MG63 (cell line): ENCODE results near the gene SLC6A2. TPM values are rescaled to one million over a fixed set of nuclear protein-coding genes. Genes with fewer than 3 reads are reported as not detected.

Experiments
- DNase-seq: peaks from one replicate; pipeline ENCODE4 v3.0.0-alpha.2; 2020
- H3K27me3 ChIP-seq: fragments of 250-450 bp; sonication (Bioruptor Pico); 2 replicates; pipeline ENCODE4 v1.5.1; 2020; ENCODE audit warnings: mild to moderate bottlenecking, moderate library complexity
- H3K36me3 ChIP-seq: fragments of 250-450 bp; sonication (Bioruptor Pico); 2 replicates; pipeline ENCODE4 v1.5.1; 2020; ENCODE audit warnings: mild to moderate bottlenecking, moderate library complexity
- H3K4me3 ChIP-seq: fragments of 250-450 bp; sonication (Bioruptor Pico); 2 replicates; pipeline ENCODE4 v1.5.1; 2020; ENCODE audit warnings: mild to moderate bottlenecking, moderate library complexity
- H3K9me3 ChIP-seq: fragments of 250-450 bp; sonication (Bioruptor Pico); 2 replicates; pipeline ENCODE4 v1.5.1; 2020; ENCODE audit warnings: mild to moderate bottlenecking, moderate library complexity
- total RNA-seq: library from RNA; depleted of rRNA; stranded (reverse); fragments of >200 nt; shearing (Covaris generic); gene quantifications from 2 replicates; pipeline ENCODE4 v1.2.3, GENCODE V29; 2014; ENCODE audit warnings: low replicate concordance

Gene SLC6A2
- total RNA-seq, 1 experiment from 2014 or later: not detected

DNA sequence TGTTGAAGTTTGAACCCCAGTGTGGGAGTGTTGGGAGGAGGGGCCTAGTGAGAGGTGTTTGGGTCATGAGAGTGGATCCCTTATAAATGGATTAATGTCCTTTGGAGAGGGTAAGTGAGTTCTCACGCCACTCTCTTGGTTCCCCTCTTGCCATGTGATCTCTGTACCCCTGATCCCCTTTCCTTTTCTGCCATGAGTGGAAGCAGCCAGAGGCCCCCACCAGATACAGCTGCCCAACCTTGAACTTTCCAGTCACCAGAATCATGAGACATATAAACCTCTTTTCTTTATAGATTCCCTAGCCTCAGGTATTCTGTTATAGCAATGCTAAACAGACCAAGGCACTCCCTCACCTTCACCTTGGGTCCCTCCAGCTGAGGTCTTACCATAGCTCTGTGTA is 7.4 kb downstream of the SLC6A2 start:
- DNase-seq: no peak
- Histone ChIP-seq H3K9me3 (no peaks in the 10 kb centered on the region), H3K36me3 (no peaks in the 10 kb centered on the region), H3K27me3 (peaks cover 11% of the 10 kb centered on the region; the same call in 1 of the 2 replicates), H3K4me3 (no peak overlapping the region)

DNA sequence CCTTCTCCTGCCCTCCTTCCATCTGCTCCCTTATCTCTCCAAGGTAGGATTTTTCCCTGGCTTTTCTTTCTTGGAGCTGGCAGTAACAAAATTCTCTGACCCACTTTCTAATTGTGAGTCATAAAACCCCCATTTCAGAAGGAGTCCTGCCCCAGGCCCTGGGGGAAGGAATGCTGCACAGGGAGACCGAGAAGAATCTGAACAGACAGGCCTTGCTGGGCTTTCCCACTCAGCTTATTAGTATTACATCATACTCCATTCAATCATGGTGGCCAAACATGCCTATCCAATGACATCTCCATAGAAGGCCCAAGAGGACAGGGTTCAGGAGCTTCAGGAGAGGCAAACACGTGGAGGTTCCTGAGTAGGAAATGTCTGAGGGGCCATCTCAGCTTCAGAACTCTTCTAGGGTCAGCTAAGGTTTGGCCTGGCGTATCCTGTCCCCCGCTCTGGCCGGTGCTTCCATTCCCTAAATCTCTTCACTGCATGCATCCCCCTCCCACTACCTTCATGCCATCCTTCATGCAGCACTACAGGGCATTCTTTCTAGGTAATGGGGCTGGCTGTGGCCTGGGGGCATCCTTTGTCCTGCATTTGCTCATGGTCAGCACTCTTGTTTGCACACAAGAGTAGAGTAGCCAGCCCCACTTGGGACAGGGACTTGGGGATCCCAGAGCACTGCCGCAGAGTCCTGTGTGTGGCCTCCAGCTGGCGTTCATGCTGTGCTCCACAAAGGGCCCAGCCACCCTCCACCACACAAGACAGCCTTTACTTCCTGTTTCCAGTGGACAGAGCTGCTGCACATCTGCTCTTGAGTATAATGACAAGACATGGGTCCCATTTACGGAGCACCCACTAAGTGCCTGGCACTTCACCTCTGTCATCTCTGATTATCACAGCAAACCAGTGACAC is 8.2 kb downstream of the SLC6A2 start:
- no peak for DNase-seq
- Histone ChIP-seq H3K27me3 (peaks cover 7% of the 10 kb centered on the region; the same call in 1 of the 2 replicates), H3K4me3 (no peak overlapping the region), H3K9me3 (no peaks in the 10 kb centered on the region), H3K36me3 (no peaks in the 10 kb centered on the region)

DNA sequence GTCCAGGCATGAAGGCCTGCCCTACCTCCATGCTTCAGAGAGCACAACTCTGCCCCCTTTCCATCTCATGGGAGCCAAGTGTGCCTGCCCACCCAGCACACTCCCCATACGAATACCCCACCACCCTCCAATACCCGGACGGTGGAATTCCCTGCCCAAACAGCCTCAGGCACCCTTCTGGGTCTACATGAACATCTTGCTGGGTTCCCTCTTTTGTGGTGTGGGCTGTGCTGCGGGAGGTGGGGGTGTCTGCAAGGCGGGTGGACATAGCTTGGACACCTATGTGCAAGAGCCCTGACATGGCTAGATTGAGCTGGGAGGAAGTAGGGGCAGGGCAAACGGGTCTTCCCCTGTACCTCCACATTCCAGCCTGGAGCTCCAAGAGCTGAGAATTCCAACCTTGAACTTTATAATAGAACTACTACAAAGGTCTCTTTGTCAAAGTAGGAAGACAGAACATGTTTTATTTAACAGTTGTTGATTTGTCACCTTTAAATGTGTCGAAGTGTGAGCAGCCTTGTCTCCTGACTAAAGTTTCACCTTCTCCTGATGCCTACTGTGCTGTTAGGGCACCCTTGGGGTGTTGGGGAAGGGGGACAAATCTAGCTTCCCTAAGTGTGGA is 9.1 kb downstream of the SLC6A2 start:
- Histone ChIP-seq H3K36me3 (no peaks in the 10 kb centered on the region), H3K9me3 (no peaks in the 10 kb centered on the region), H3K4me3 (no peak overlapping the region), H3K27me3 (peaks cover 2% of the 10 kb centered on the region)
- DNase-seq: no peak

DNA sequence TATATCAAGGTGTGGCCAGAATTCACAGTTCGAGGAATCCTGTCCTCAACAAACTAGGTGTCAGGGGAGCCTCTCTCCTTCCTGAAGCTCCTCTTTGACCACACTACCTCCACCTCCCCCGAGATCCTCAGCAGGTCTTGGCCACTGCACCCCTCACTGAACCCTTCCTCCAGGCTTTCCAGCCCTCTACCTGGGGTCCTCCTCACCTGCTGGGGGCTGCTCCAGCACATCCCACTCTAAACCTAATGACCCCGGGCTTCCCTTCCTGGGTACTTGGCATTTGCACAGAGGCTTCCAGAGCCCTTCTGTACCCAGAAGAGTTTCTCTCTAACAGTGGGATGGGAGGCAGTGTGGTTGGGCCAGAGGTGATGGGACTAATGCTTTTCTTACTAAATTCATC is 9.7 kb downstream of the SLC6A2 start:
- Histone ChIP-seq H3K27me3 (peaks cover 2% of the 10 kb centered on the region), H3K4me3 (no peak overlapping the region), H3K36me3 (no peaks in the 10 kb centered on the region), H3K9me3 (0 out of 2 replicates have a peak, but pooled peaks cover 1% of the 10 kb centered on the region)
- DNase-seq: no peak

DNA sequence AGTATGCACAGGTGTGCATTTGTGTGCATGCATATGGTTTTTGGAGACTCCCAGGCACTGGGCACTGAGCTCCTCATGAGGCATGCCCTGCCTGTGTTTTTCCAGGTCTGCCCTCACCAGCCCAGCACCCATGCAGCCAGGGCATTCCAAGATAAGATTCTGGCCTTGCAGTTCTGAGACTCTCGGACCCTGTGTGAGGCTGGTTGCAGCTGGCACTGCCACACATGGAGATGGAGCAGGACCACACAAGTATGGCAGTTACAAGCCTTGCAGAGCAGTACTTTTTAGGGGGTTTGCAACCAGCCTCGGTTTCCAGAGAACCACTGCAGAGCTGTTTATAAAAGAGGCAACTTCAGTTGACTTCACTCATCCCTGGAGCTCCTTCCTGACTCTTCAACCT is 10.2 kb downstream of the SLC6A2 start:
- no peak for DNase-seq
- Histone ChIP-seq H3K27me3 (peaks cover 2% of the 10 kb centered on the region), H3K36me3 (no peaks in the 10 kb centered on the region), H3K9me3 (0 out of 2 replicates have a peak, but pooled peaks cover 3% of the 10 kb centered on the region), H3K4me3 (no peak overlapping the region)

DNA sequence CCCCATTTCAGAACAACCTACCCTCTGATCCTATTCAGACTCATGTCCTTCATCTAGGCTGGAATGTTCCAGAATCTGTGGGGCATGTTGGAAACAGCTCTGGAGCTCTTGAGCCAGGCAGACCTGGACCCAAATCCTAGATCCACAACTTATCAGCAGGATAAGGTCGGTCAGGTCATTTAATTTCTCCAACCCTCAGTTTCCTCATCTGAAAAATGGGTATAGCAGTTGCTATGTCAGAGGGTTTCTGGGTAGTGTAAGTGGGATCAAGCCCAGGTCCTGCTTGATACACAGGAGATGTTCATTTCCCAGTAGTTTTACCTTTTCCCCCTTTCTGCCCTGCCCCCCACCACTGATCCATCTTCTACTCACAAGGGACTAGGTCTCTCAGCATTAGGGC is 12.0 kb downstream of the SLC6A2 start:
- peaks cover 2% of the 10 kb centered on the region for H3K27me3 ChIP-seq
- no peak overlapping the region for H3K4me3 ChIP-seq
- H3K9me3 ChIP-seq: 0 out of 2 replicates have a peak, but pooled peaks cover 3% of the 10 kb centered on the region
- DNase-seq: no peak
- no peaks in the 10 kb centered on the region for H3K36me3 ChIP-seq

DNA sequence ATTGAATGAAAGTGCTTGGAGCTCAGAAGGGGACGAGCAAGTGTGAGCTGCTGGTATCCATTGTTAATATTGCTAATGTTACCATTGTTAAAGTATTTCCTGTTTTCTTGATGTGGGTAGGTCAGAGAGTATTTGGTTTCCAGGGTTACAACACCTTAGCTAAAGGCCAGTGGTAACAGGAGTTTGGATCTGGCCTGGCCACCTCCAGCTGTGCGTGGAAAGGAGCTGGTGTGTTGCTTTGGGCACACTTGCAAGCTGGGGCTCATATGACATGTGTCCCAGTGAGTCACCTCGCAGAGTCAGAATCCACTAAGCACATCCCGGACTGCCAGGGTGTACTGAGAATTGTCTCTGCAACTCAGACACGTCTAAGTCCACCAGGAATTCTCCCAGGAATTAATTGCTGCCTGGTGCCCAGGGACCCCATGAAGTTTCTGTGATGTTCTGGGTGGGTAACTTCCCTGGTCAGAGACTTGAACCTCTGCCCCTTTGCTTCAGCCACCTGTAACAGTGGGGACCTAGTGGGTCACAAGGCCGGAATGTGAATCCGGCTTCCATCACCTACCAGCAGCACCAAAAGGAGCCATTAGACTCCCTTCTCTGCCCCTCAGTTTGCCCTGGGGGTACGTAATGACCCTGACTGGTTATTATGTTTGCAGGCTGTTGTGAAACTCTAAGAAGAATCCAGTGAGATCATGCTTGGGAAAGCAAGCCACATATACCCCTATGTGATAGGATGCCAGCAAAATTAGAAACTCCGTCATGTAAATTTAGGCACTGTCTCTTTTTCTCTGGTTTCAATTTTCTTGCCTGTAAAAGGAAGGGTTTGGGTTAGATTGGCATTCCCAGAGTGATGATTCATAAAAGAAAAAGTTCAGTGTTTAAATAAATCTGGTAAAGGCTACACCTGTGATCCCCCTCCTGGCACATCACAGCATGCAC is 12.8 kb downstream of the SLC6A2 start:
- H3K9me3 ChIP-seq: 0 out of 2 replicates have a peak, but pooled peaks cover 3% of the 10 kb centered on the region
- peak; percentile 82 for DNase-seq

DNA sequence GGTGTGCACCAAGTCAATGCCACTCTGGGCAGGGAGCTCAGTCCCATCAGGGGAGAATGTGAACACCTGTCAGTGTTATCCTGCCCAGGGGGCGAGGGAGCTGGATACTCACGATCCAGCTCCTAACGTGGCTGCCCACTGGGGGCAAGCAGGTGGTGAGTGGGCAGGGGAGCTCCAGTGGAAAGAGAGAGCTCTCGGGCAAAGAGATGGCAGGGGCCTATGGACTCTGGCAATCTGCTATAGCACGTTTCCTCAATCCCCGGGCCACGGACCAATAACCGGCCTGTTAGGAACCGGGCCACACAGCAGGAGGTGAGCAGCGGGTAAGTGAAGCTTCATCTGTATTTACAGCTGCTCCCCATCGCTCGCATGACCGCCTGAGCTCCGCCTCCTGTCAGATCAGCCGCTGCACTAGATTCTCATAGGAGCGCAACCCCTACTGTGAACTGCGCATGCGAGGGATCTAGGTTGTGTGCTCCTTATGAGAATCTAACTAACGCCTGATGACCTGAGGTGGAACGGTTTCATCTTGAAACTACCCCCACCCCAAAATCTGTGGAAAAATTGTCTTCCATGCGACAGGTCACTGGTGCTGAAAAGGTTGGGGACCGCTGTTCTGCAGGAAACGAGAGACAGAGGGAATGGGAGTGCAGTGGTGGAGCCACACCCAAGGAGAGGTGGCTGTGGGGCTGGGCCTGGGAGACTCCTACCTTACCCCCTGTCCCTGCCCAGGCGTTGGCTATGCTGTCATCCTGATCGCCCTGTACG is 15.6 kb downstream of the SLC6A2 start:
- no peak overlapping the region for H3K4me3 ChIP-seq
- peaks cover 4% of the 10 kb centered on the region for H3K27me3 ChIP-seq
- 0 out of 2 replicates have a peak, but pooled peaks cover 3% of the 10 kb centered on the region for H3K9me3 ChIP-seq
- H3K36me3 ChIP-seq: no peaks in the 10 kb centered on the region
- DNase-seq: no peak

More for the DNA sequence above, 12.8 kb downstream of the SLC6A2 start:
- Histone ChIP-seq H3K36me3 (no peaks in the 10 kb centered on the region), H3K27me3 (peaks cover 2% of the 10 kb centered on the region), H3K4me3 (no peak overlapping the region)

DNA sequence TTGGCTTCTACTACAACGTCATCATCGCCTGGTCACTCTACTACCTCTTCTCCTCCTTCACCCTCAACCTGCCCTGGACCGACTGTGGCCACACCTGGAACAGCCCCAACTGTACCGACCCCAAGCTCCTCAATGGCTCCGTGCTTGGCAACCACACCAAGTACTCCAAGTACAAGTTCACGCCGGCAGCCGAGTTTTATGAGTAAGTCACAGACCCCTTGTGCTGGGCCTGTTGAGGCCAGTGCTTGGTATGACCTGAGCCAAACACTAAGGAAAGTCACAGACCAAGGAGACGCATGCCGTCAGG is 16.1 kb downstream of the SLC6A2 start:
- H3K4me3 ChIP-seq: no peak overlapping the region
- no peaks in the 10 kb centered on the region for H3K36me3 ChIP-seq
- no peak for DNase-seq
- H3K27me3 ChIP-seq: peaks cover 3% of the 10 kb centered on the region; the same call in 1 of the 2 replicates
- 0 out of 2 replicates have a peak, but pooled peaks cover 3% of the 10 kb centered on the region for H3K9me3 ChIP-seq

DNA sequence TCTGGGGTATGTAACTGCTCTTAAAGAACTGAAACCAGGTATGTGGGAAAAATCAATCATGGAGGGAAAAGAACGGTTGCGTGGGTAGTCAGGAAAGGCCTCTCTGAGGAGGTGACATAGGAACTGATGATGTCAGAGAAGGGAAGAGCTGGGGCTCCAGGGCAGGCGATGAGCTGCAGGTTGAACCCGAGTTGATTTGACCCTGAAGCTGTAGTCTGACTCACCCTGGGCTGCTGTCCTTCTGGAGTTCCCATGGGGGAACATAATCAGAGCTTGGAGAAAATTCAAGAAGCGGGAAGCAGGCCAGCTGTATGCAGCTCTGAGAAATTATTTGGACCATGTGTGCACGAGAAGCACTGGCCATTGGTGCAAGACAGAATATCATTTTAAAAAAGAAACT is 16.7 kb downstream of the SLC6A2 start:
- no peak overlapping the region for H3K4me3 ChIP-seq
- peaks cover 3% of the 10 kb centered on the region; the same call in 1 of the 2 replicates for H3K27me3 ChIP-seq
- H3K9me3 ChIP-seq: 0 out of 2 replicates have a peak, but pooled peaks cover 3% of the 10 kb centered on the region
- no peaks in the 10 kb centered on the region for H3K36me3 ChIP-seq
- DNase-seq: peak; percentile 78

DNA sequence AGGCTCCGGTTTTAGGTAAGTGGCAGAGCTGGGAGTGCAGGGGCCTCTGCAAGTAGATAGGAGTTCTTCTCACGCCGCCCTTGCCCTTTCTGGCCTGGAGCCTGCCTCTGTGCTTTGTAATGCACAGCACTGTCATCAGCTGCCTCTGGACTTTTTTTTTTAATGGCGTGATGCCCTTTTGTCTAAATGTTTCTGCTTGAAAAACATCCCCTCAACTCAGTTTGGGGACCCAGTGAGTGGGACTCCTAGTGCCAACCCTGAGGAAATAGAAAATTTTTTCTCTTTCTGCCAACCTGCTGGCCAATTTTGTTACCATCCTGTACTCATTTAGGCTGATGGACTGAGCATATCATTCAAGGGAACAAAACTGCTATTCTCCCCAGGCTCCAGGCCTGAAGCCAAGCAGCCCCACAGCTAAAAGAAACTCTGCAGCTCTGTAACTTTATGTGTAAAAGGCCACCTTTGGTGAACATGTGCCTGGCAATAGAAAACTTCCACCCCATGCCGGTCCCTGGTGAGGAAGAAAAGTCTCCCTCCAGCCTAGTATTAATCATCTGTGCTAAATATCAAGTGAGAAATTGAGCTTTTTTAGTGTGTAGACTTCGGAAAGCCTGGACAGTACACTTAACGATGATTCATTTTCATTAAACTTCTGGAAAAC is 22.5 kb downstream of the SLC6A2 start:
- no peaks in the 10 kb centered on the region for H3K36me3 ChIP-seq
- H3K4me3 ChIP-seq: no peak overlapping the region
- DNase-seq: no peak
- H3K9me3 ChIP-seq: no peaks in the 10 kb centered on the region
- peaks cover 5% of the 10 kb centered on the region; the same call in 1 of the 2 replicates for H3K27me3 ChIP-seq

DNA sequence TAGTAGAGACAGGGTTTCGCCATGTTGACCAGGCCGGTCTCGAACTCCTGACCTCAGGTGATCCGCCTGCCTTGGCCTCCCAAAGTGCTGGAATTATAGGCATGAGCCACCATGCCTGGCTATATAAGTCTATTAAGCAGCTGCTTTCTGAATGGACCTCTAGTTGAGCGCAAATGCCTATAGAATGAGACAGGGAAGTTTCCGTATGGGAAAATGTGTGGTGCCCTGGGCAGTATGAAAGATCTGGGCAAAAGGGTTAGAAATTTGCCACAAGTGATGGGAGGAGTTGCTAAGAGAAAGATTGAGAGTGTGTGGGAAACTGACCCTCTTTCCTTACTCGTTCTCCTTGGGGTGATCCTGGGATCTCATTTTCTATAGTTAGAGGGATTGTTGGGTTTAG is 26.3 kb downstream of the SLC6A2 start:
- Histone ChIP-seq H3K36me3 (no peaks in the 10 kb centered on the region), H3K9me3 (no peaks in the 10 kb centered on the region), H3K27me3 (peaks cover 6% of the 10 kb centered on the region), H3K4me3 (no peak overlapping the region)
- no peak for DNase-seq

DNA sequence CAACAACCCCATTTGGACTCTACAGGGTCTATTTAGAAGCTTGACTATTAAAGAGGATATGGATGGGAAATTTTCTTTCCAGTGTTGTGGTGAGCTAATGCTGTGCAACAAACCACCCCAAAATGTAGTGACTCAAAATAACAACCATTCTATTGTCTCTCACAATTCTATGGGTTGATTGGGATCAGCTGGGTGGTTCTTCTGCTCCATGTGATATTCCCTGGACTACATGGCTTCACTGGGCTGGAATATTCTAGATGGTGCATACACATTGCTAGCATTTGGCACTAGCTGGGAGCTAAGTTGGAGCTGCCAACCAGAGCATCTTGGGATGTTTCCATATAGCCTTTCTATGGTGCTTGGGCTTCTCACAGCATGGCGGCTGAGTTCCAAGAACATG is 30.2 kb downstream of the SLC6A2 start:
- DNase-seq: no peak
- H3K9me3 ChIP-seq: no peaks in the 10 kb centered on the region

DNA sequence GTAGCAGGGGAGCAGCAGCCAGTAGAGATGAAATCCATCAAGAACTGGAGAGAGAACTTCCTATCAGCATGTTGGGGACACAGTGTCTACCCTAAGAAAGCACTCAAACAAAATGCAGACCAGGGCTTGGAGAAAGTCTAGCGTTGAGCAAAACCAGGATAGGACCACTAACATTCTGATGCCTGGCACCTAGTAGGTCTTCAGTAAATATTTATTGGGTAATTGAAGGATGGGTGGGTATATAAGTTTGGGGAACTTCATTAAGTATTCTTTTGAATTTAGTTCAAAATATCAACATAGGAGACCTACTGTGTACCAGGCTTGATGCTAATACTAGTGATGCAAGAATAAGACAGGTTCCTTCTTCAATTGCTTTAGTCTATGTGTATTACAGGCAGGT is 30.9 kb downstream of the SLC6A2 start:
- Histone ChIP-seq H3K36me3 (no peaks in the 10 kb centered on the region), H3K4me3 (no peak overlapping the region), H3K9me3 (no peaks in the 10 kb centered on the region), H3K27me3 (peaks cover 21% of the 10 kb centered on the region)
- no peak for DNase-seq

More for the DNA sequence above, 30.2 kb downstream of the SLC6A2 start:
- Histone ChIP-seq H3K27me3 (peaks cover 21% of the 10 kb centered on the region), H3K36me3 (no peaks in the 10 kb centered on the region), H3K4me3 (no peak overlapping the region)

DNA sequence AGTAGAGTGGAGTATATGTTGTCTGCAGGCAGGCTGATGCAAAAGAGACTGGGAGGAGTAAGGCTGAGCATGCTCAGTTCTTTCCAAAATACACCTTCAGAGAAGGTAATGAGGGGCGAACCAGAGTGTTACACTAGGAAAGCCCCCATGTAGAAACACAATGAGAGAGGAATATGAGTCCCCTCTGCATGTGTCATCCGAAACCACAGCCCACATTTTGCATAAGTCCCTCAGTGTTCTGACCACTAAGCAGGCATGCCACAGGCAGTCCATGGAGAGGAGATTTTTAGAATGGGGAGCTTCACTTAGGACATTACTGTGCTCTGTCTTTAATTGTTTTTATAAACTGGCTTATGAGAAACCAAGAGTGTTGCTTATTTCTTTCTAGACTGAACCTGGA is 32.0 kb downstream of the SLC6A2 start:
- no peak for DNase-seq
- Histone ChIP-seq H3K36me3 (no peaks in the 10 kb centered on the region), H3K27me3 (peaks cover 21% of the 10 kb centered on the region), H3K9me3 (no peaks in the 10 kb centered on the region), H3K4me3 (no peak overlapping the region)
